Activated T-helper 1 cell treated with Interleukin-2 at 50 U/mL for 16 hours (primary cell): ENCODE data around the gene GALNT10.
"Not testable (repeated sequence)": the region's sequence is repeated elsewhere in the genome, so short reads cannot be mapped to it uniquely, and the experiment has no call there.

Experiments
- DNase-seq: peaks from one replicate; pipeline ENCODE4 v3.0.0-alpha.2; 2020; ENCODE audit warnings: low read depth

Gene GALNT10

GRCh38 chr5:154358516-154359220, 168.1 kb downstream of the GALNT10 start:
- no peak for DNase-seq

GRCh38 chr5:154359221-154359573, 168.7 kb downstream of the GALNT10 start:
- DNase-seq = no peak

- DNase-seq = not testable (repeated sequence)
These were observed 169.7 kb downstream of the GALNT10 start for GRCh38 chr5:154360241-154360640.

- DNase-seq = no peak
These were observed 172.9 kb downstream of the GALNT10 start for GRCh38 chr5:154363411-154363810.

GRCh38 chr5:154364771-154365170, 174.2 kb downstream of the GALNT10 start:
- DNase-seq = no peak

- no peak for DNase-seq
These were observed 175.3 kb downstream of the GALNT10 start for GRCh38 chr5:154365823-154366222.

GRCh38 chr5:154366353-154366752, 175.8 kb downstream of the GALNT10 start:
- no peak for DNase-seq

- DNase-seq = no peak
These were observed 176.6 kb downstream of the GALNT10 start for GRCh38 chr5:154367101-154367500.

GRCh38 chr5:154368041-154368800, 177.7 kb downstream of the GALNT10 start:
- no peak for DNase-seq

GRCh38 chr5:154369682-154370081, 179.1 kb downstream of the GALNT10 start:
- no peak for DNase-seq

GRCh38 chr5:154370119-154370518, 179.6 kb downstream of the GALNT10 start:
- DNase-seq = no peak

- DNase-seq = no peak
These were observed 180.3 kb downstream of the GALNT10 start for GRCh38 chr5:154370813-154371212.

GRCh38 chr5:154371687-154372086, 181.2 kb downstream of the GALNT10 start:
- no peak for DNase-seq

GRCh38 chr5:154372661-154373060, 182.1 kb downstream of the GALNT10 start:
- DNase-seq = no peak

- DNase-seq = no peak
These were observed 182.8 kb downstream of the GALNT10 start for GRCh38 chr5:154373326-154373725.

GRCh38 chr5:154373729-154374179, 183.2 kb downstream of the GALNT10 start:
- no peak for DNase-seq

GRCh38 chr5:154374264-154374663, 183.7 kb downstream of the GALNT10 start:
- DNase-seq = no peak

GRCh38 chr5:154375329-154376008, 184.9 kb downstream of the GALNT10 start:
- DNase-seq = no peak

- DNase-seq = no peak
These were observed 185.9 kb downstream of the GALNT10 start for GRCh38 chr5:154376481-154376880.

GRCh38 chr5:154377754-154378533, 187.4 kb downstream of the GALNT10 start:
- no peak for DNase-seq

- DNase-seq = no peak
These were observed 189.7 kb downstream of the GALNT10 start for GRCh38 chr5:154380263-154380662.
